ENCODE measurements around the gene LRTM2.

DNA sequence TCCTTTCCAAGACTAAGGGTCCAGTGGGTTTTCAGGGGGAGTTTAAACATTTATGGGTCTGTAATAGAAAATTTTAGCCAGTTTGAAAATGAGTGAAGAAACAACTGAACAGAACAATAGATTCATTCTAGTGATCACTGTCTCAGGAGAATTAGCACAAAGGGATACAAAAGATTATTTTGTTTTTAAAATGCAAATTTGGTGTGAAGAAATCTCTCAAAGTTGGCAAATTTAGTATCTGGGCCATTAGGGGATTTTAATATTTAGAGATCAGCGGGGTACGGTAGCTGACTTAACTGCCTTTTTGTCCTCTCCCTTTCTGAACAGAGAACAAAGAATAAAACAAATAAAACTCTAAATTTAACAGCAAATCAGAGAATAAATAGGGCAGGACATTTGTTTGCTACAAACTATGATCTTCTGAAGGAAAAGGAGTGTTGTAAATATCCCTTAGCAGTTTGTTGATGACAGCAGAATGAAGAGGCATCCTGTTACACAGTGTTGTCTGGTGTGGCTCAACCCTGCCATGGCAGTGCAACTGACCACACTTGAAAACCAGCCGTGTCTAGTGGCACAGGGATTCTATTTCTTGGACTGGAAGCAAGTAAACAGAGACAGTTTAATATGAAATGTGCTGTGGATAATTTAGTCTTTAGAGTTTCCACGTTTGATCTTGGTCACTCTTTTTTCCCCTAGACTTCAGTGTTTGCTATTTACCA is 46.3 kb upstream of the LRTM2 start:
- TF ChIP-seq POLR2AphosphoS5 (IDR thresholded peaks at IDR 0.05; ENCODE audit: insufficient read depth in 1 of 2, low read depth in 1 of 2) (no peak), CTCF (IDR thresholded peaks at IDR 0.05) (no peak)

Data from vagina (tissue), 2 donors.